HL-60 (cell line): Measurements from ENCODE around the gene SPINT1.

Experiments
- POLR2AphosphoS5 ChIP-seq: IDR thresholded peaks from 2 replicates; pipeline ENCODE4 v1.6.1; 2012; ENCODE audit warnings: low read depth
- REST ChIP-seq: IDR thresholded peaks from 2 replicates; pipeline ENCODE4 v1.6.1; 2012; ENCODE audit warnings: low read depth; ENCODE audit not compliant: insufficient replicate concordance
- SPI1 ChIP-seq: IDR thresholded peaks from 2 replicates; pipeline ENCODE4 v1.6.1; 2012; ENCODE audit warnings: low read depth, mild to moderate bottlenecking, borderline replicate concordance
- TF ChIP-seq, protein P1 (sequence below): IDR thresholded peaks from one replicate; pipeline ENCODE4 v1.5.1; 2011; ENCODE audit warnings: low read length, control low read depth, inconsistent platforms; ENCODE audit not compliant: insufficient read depth

DNA sequence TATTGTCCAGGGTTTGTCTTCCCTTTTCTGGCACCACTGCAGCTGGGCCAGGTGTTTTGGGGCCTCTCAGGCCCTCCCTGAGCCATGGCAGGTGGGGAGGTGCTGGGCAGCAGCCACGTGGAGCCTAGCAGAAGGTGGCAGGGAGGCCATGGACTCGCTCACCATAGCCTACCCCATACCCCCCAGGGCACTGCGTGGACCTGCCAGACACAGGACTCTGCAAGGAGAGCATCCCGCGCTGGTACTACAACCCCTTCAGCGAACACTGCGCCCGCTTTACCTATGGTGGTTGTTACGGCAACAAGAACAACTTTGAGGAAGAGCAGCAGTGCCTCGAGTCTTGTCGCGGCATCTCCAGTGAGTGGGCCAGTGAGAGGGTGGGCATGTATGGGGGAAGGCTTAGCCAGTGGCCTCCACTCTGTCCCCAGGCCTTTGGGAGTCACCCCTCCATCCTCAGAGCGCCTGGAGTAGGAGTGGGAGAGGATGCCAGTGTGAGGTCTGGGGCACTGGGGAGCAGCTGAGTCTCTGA is 11.9 kb downstream of the SPINT1 start:
- TF ChIP-seq, protein P1, sequence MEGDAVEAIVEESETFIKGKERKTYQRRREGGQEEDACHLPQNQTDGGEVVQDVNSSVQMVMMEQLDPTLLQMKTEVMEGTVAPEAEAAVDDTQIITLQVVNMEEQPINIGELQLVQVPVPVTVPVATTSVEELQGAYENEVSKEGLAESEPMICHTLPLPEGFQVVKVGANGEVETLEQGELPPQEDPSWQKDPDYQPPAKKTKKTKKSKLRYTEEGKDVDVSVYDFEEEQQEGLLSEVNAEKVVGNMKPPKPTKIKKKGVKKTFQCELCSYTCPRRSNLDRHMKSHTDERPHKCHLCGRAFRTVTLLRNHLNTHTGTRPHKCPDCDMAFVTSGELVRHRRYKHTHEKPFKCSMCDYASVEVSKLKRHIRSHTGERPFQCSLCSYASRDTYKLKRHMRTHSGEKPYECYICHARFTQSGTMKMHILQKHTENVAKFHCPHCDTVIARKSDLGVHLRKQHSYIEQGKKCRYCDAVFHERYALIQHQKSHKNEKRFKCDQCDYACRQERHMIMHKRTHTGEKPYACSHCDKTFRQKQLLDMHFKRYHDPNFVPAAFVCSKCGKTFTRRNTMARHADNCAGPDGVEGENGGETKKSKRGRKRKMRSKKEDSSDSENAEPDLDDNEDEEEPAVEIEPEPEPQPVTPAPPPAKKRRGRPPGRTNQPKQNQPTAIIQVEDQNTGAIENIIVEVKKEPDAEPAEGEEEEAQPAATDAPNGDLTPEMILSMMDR, result no peak
- no peak for TF ChIP-seq POLR2AphosphoS5
- no peak for TF ChIP-seq REST
- no peak for TF ChIP-seq SPI1
